Astrocyte (in vitro differentiated cells and primary cell): ENCODE measurements around the gene CEP250. TPM values are rescaled to one million over a fixed set of nuclear protein-coding genes. Genes with fewer than 3 reads are reported as not detected.
"Not testable (repeated sequence)": the region's sequence is repeated elsewhere in the genome, so short reads cannot be mapped to it uniquely, and the experiment has no call there.

Source experiments
- DNase-seq: peaks from one replicate; pipeline ENCODE4 v3.0.0-alpha.2; 2010; ENCODE audit warnings: low read depth
- FAIRE-seq: peaks from 2 replicates; lab custom pipeline; 2011; peaks lifted over from hg19 to GRCh38; lab: Jason Lieb, UNC
- H2AFZ ChIP-seq: 2 replicates; pipeline ENCODE4 v1.6.0; 2012; ENCODE audit warnings: low read depth, low read length, inconsistent platforms
- H3K27ac ChIP-seq: 2 replicates; pipeline ENCODE4 v1.5.1; 2011; ENCODE audit warnings: low read depth, low read length, inconsistent platforms
- H3K27me3 ChIP-seq: 2 replicates; pipeline ENCODE4 v1.6.0; 2011; ENCODE audit warnings: low read length, inconsistent platforms; ENCODE audit not compliant: insufficient read depth
- H3K36me3 ChIP-seq: 2 replicates; pipeline ENCODE4 v1.5.1; 2011; ENCODE audit warnings: low read length, inconsistent platforms; ENCODE audit not compliant: insufficient read depth
- H3K4me1 ChIP-seq: 2 replicates; pipeline ENCODE4 v1.5.1; 2011; ENCODE audit warnings: low read length, inconsistent platforms; ENCODE audit not compliant: insufficient read depth
- H3K4me2 ChIP-seq: 2 replicates; pipeline ENCODE4 v1.6.0; 2012; ENCODE audit warnings: low read length, inconsistent platforms
- H3K4me3 ChIP-seq: 2 replicates; pipeline ENCODE4 v1.5.1; 2011; ENCODE audit warnings: low read depth, mild to moderate bottlenecking, low read length, inconsistent platforms; ENCODE audit not compliant: insufficient read depth
- H3K79me2 ChIP-seq: 2 replicates; pipeline ENCODE4 v1.6.0; 2012; ENCODE audit warnings: mild to moderate bottlenecking, low read length, inconsistent platforms; ENCODE audit not compliant: insufficient read depth
- H3K9ac ChIP-seq: 2 replicates; pipeline ENCODE4 v1.6.0; 2012; ENCODE audit warnings: mild to moderate bottlenecking, low read length, inconsistent platforms
- H3K9me3 ChIP-seq: 2 replicates; pipeline ENCODE4 v1.5.1; 2012; ENCODE audit warnings: low read depth, mild to moderate bottlenecking, low read length, inconsistent platforms; ENCODE audit not compliant: insufficient read depth
- H4K20me1 ChIP-seq: 2 replicates; pipeline ENCODE4 v1.6.0; 2012; ENCODE audit warnings: low read length, inconsistent platforms; ENCODE audit not compliant: insufficient read depth
- H3K27ac Mint-ChIP-seq: one replicate; pipeline ENCODE4 v1.8.0; 2021; ENCODE audit warnings: mild to moderate bottlenecking, mixed read lengths; ENCODE audit not compliant: unreplicated experiment
- H3K27me3 Mint-ChIP-seq: one replicate; pipeline ENCODE4 v1.8.0; 2021; ENCODE audit warnings: low read depth, mixed read lengths; ENCODE audit not compliant: unreplicated experiment
- H3K36me3 Mint-ChIP-seq: one replicate; pipeline ENCODE4 v1.8.0; 2021; ENCODE audit warnings: low read depth, mixed read lengths; ENCODE audit not compliant: unreplicated experiment
- H3K4me1 Mint-ChIP-seq: one replicate; pipeline ENCODE4 v1.8.0; 2021; ENCODE audit warnings: low read depth, mixed read lengths; ENCODE audit not compliant: unreplicated experiment
- H3K4me3 Mint-ChIP-seq: one replicate; pipeline ENCODE4 v1.8.0; 2021; ENCODE audit warnings: mild to moderate bottlenecking, moderate library complexity, mixed read lengths; ENCODE audit not compliant: unreplicated experiment
- H3K9me3 Mint-ChIP-seq: one replicate; pipeline ENCODE4 v1.8.0; 2021; ENCODE audit warnings: mild to moderate bottlenecking, mixed read lengths; ENCODE audit not compliant: unreplicated experiment
- CTCF ChIP-seq: IDR thresholded peaks from 2 replicates; pipeline ENCODE4 v1.5.1; 2011; ENCODE audit warnings: low read depth, mild to moderate bottlenecking, inconsistent platforms, low read length, moderate library complexity; ENCODE audit not compliant: insufficient read depth
- EZH2 ChIP-seq: IDR thresholded peaks from 2 replicates; pipeline ENCODE4 v1.6.1; 2012; ENCODE audit warnings: mild to moderate bottlenecking, low read length, inconsistent platforms; ENCODE audit not compliant: insufficient read depth
- total RNA-seq: library from RNA; stranded (reverse); gene quantifications from 2 replicates; pipeline ENCODE4 v1.2.1, GENCODE V29; 2021

Gene CEP250
- total RNA-seq, 1 donor from 2014 or later, result 107 TPM

GRCh38 chr20:35453647-35454046 is 1.8 kb upstream of the CEP250 start:
- H3K4me1 ChIP-seq, result peaks cover 10% of the 10 kb centered on the region
- peak overlapping the region; percentile 98 for H3K4me3 ChIP-seq
- DNase-seq, result no peak
- H3K36me3 ChIP-seq, result peaks cover 2% of the 10 kb centered on the region
- Mint-ChIP-seq H3K4me1 (peaks cover 21% of the 10 kb centered on the region), H3K27ac (peak overlapping the region; percentile 77), H3K9me3 (no peaks in the 10 kb centered on the region), H3K27me3 (no peaks in the 10 kb centered on the region), H3K36me3 (peaks cover 6% of the 10 kb centered on the region), H3K4me3 (peak overlapping the region; percentile 94)
- H3K9me3 ChIP-seq, result no peaks in the 10 kb centered on the region
- H3K27me3 ChIP-seq, result no peaks in the 10 kb centered on the region
- peak overlapping the region; percentile 93 for H3K9ac ChIP-seq
- H2AFZ ChIP-seq, result no peak overlapping the region
- peak overlapping the region; percentile 92 for H3K4me2 ChIP-seq
- peaks cover 25% of the 10 kb centered on the region for H3K79me2 ChIP-seq
- TF ChIP-seq CTCF (no peak), EZH2 (no peak)
- H4K20me1 ChIP-seq, result peaks cover 4% of the 10 kb centered on the region
- FAIRE-seq, result no peak
- no peak overlapping the region for H3K27ac ChIP-seq

GRCh38 chr20:35456700-35457099 is 1.3 kb downstream of the CEP250 start:
- peaks cover 17% of the 10 kb centered on the region for H3K4me1 ChIP-seq
- H3K4me2 ChIP-seq, result peak overlapping the region; percentile 92
- DNase-seq, H3K27me3 Mint-ChIP-seq, H3K9ac ChIP-seq, H3K4me3 ChIP-seq, H3K27ac Mint-ChIP-seq, FAIRE-seq, H3K27ac ChIP-seq, H3K9me3 Mint-ChIP-seq, H3K9me3 ChIP-seq, H3K27me3 ChIP-seq, H3K36me3 Mint-ChIP-seq, H2AFZ ChIP-seq: not testable (repeated sequence)
- peak overlapping the region; percentile 96 for H3K4me3 Mint-ChIP-seq
- peaks cover 12% of the 10 kb centered on the region for H3K36me3 ChIP-seq
- peaks cover 43% of the 10 kb centered on the region for H3K79me2 ChIP-seq
- peaks cover 33% of the 10 kb centered on the region for H3K4me1 Mint-ChIP-seq
- peaks cover 14% of the 10 kb centered on the region for H4K20me1 ChIP-seq

- Histone ChIP-seq H4K20me1 (peaks cover 19% of the 10 kb centered on the region), H3K4me2 (peak overlapping the region; percentile 33), H3K36me3 (peaks cover 16% of the 10 kb centered on the region), H3K4me1 (peaks cover 22% of the 10 kb centered on the region), H3K79me2 (peaks cover 43% of the 10 kb centered on the region)
- H3K4me3 ChIP-seq, H3K27ac ChIP-seq, H3K9me3 ChIP-seq, H3K9ac ChIP-seq, H2AFZ ChIP-seq, DNase-seq, H3K27me3 Mint-ChIP-seq, H3K9me3 Mint-ChIP-seq, H3K27me3 ChIP-seq, FAIRE-seq: not testable (repeated sequence)
- peaks cover 12% of the 10 kb centered on the region for H3K36me3 Mint-ChIP-seq
- peak overlapping the region; percentile 34 for H3K4me3 Mint-ChIP-seq
- peak overlapping the region; percentile 24 for H3K27ac Mint-ChIP-seq
- H3K4me1 Mint-ChIP-seq, result peaks cover 38% of the 10 kb centered on the region
Measured at GRCh38 chr20:35457539-35457938, 2.1 kb downstream of the CEP250 start.
